GM23338 (cell line): ENCODE data around the gene GPSM1. TPM values are rescaled to one million over a fixed set of nuclear protein-coding genes. Genes with fewer than 3 reads are reported as not detected.

ENCODE experiments used
- ATAC-seq: fragments of 200-7000 bp; cut with Tn5 transposase; 3 replicates; pipeline ENCODE4 v1.9.1; 2020
- DNase-seq: peaks from one replicate; pipeline ENCODE4 v3.0.0-alpha.2; 2015; ENCODE audit warnings: low spot score
- H2AFZ ChIP-seq: fragments of 200-600 bp; sonication (generic); 2 replicates; pipeline ENCODE4 v1.8.0; 2016; ENCODE audit warnings: antibody characterized with exemption, mild to moderate bottlenecking, moderate library complexity
- H3F3A ChIP-seq: fragments of 200-600 bp; sonication (generic); replicated peaks from 2 replicates; pipeline ENCODE4 v1.8.0; 2017; ENCODE audit warnings: antibody characterized with exemption, mixed run types, low read depth
- H3K27ac ChIP-seq: fragments of 200-600 bp; sonication (generic); 2 replicates; pipeline ENCODE4 v1.6.1; 2016; ENCODE audit warnings: low read depth
- H3K27me3 ChIP-seq: fragments of 200-600 bp; sonication (generic); 2 replicates; pipeline ENCODE4 v1.8.0; 2016; ENCODE audit warnings: mild to moderate bottlenecking, mixed run types, moderate library complexity; ENCODE audit not compliant: insufficient read depth
- H3K36me3 ChIP-seq: fragments of 200-600 bp; sonication (generic); 2 replicates; pipeline ENCODE4 v1.8.0; 2016; ENCODE audit warnings: mild to moderate bottlenecking; ENCODE audit not compliant: insufficient read depth
- H3K4me1 ChIP-seq: fragments of 200-600 bp; sonication (generic); 2 replicates; pipeline ENCODE4 v1.8.0; 2016; ENCODE audit warnings: mild to moderate bottlenecking, moderate library complexity; ENCODE audit not compliant: insufficient read depth
- H3K4me2 ChIP-seq: fragments of 200-600 bp; sonication (generic); 2 replicates; pipeline ENCODE4 v1.7.1; 2017; ENCODE audit warnings: mixed run types
- H3K4me3 ChIP-seq: fragments of 200-600 bp; sonication (generic); 2 replicates; pipeline ENCODE4 v1.6.1; 2016; ENCODE audit warnings: mixed run types
- H3K79me2 ChIP-seq: fragments of 200-600 bp; sonication (generic); replicated peaks from 2 replicates; pipeline ENCODE4 v1.8.0; 2017; ENCODE audit warnings: mild to moderate bottlenecking; ENCODE audit not compliant: insufficient read depth
- H3K9me2 ChIP-seq: fragments of 200-600 bp; sonication (generic); 2 replicates; pipeline ENCODE4 v1.8.0; 2017; ENCODE audit not compliant: insufficient read depth
- H4K20me1 ChIP-seq: fragments of 200-600 bp; sonication (generic); replicated peaks from 2 replicates; pipeline ENCODE4 v1.8.0; 2017; ENCODE audit warnings: mild to moderate bottlenecking; ENCODE audit not compliant: insufficient read depth
- H3K27ac Mint-ChIP-seq: 2 replicates; pipeline ENCODE4 v1.8.0; 2020; ENCODE audit warnings: inconsistent platforms, mild to moderate bottlenecking, moderate library complexity, mixed read lengths
- H3K27me3 Mint-ChIP-seq: 3 replicates; pipeline ENCODE4 v1.8.0; 2022; ENCODE audit warnings: low read depth, mild to moderate bottlenecking, moderate library complexity, mixed read lengths, inconsistent platforms; ENCODE audit not compliant: insufficient read depth, poor library complexity
- H3K36me3 Mint-ChIP-seq: 3 replicates; pipeline ENCODE4 v1.8.0; 2021; ENCODE audit warnings: low read depth, mild to moderate bottlenecking, inconsistent platforms, moderate library complexity, mixed read lengths
- H3K4me1 Mint-ChIP-seq: 3 replicates; pipeline ENCODE4 v1.8.0; 2020; ENCODE audit warnings: mild to moderate bottlenecking, inconsistent platforms, mixed read lengths
- H3K4me3 Mint-ChIP-seq: 3 replicates; pipeline ENCODE4 v1.8.0; 2021; ENCODE audit warnings: moderate library complexity, mild to moderate bottlenecking, inconsistent platforms, mixed read lengths
- H3K9me3 Mint-ChIP-seq: 3 replicates; pipeline ENCODE4 v1.8.0; 2020; ENCODE audit warnings: moderate library complexity, mild to moderate bottlenecking, inconsistent platforms, mixed read lengths
- CREB1 ChIP-seq: fragments of 250-450 bp; sonication (Bioruptor Pico); IDR thresholded peaks from 2 replicates; pipeline ENCODE4 v1.5.0; 2020; ENCODE audit warnings: low read depth, mild to moderate bottlenecking, moderate library complexity
- EZH2 ChIP-seq: fragments of 200-600 bp; sonication (generic); IDR thresholded peaks from one replicate; pipeline ENCODE4 v1.8.0; 2017; ENCODE audit warnings: antibody characterized with exemption, mild to moderate bottlenecking, low read depth; ENCODE audit not compliant: unreplicated experiment
- EZH2phosphoT487 ChIP-seq: fragments of 200-600 bp; sonication (generic); IDR thresholded peaks from one replicate; pipeline ENCODE4 v1.8.1; 2018; ENCODE audit warnings: antibody characterized with exemption; ENCODE audit not compliant: unreplicated experiment
- JUNB ChIP-seq: IDR thresholded peaks from one replicate; pipeline ENCODE4 v1.6.1; 2016; ENCODE audit warnings: antibody characterized with exemption; ENCODE audit not compliant: unreplicated experiment
- NANOG ChIP-seq: IDR thresholded peaks from 2 replicates; pipeline ENCODE4 v1.6.1; 2016; ENCODE audit warnings: antibody characterized with exemption, borderline replicate concordance
- REST ChIP-seq: IDR thresholded peaks from one replicate; pipeline ENCODE4 v1.6.1; 2018; ENCODE audit warnings: antibody characterized with exemption; ENCODE audit not compliant: unreplicated experiment
- STAT1 ChIP-seq: IDR thresholded peaks from one replicate; pipeline ENCODE4 v1.6.1; 2016; ENCODE audit warnings: antibody characterized with exemption; ENCODE audit not compliant: unreplicated experiment
- ZNF114 ChIP-seq: fragments of 250-450 bp; sonication (Bioruptor Pico); IDR thresholded peaks from 2 replicates; pipeline ENCODE4 v1.5.0; 2020; ENCODE audit warnings: mild to moderate bottlenecking, moderate library complexity
- polyA plus RNA-seq: library from polyadenylated mRNA; unstranded; fragments of >200 nt; fragmentation: Nextera tagmentation; extraction: Ambion mirVana; gene quantifications from 2 replicates; pipeline ENCODE4 v1.2.1, GENCODE V29; 2016
- total RNA-seq: library from RNA; depleted of rRNA; stranded (reverse); fragments of >200 nt; shearing (Covaris generic); gene quantifications from 2 replicates; pipeline ENCODE4 v1.2.3, GENCODE V29; 2014
- TF ChIP-seq, protein P1 (sequence below), 2 experiments: fragments of 200-600 bp in 1 of 2; sonication (generic) in 1 of 2; conservative IDR thresholded peaks; 2 replicates each; pipeline versions ENCODE4 v1.5.1 to v1.6.1; 2016 to 2017; ENCODE audit warnings: antibody characterized with exemption in 2 of 2, low read depth in 2 of 2, mild to moderate bottlenecking in 2 of 2, moderate library complexity in 1 of 2

The GPSM1 gene
- total and polyA plus RNA-seq, 2 experiments from 2014 or later: 4.8 to 23.2 TPM

DNA sequence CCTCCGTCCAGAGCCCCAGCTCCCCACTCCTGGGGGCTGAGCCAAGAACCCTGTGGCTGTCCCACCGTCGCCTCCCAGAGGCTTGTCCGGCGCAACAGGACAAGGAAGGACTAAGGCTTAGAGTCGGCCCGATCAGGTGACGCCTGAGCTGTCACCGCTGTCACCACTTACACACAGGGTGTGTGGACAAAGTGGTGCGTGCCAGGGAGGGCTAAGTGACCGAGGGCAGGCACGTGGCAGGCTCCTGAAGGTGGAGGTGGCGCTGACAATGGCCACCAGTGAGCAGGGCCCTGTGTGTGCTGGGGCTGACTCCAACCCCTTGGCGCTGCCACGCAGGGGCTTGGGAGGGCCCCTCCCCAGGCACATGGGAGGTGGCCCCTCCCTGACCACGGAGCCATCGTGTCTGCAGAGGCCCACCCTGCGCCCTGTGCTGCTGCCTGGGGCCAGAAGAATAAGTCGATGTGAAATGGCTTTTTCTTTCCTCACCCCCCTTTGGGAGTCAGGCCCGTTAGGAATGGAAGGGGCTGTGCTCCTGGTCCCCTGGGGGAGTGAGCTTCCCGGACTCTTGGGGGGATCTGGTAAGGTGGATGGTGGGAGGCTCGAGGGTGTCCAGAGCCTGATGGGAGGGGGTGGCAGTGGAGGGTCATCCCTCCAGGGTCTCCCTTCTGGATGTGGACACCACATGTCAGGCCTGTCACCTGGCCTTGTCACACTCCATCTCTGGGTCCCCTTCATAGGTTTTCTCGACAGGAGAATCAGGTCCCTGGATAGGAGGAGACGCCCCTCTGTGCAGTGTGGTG is 2.6 kb upstream of the GPSM1 start:
- Mint-ChIP-seq H3K27me3 (peaks cover 10% of the 10 kb centered on the region), H3K4me3 (no peak overlapping the region), H3K36me3 (no peaks in the 10 kb centered on the region), H3K27ac (no peak overlapping the region), H3K4me1 (peaks cover 8% of the 10 kb centered on the region), H3K9me3 (no peaks in the 10 kb centered on the region)
- Histone ChIP-seq H2AFZ (no peak overlapping the region), H3K9me2 (no peaks in the 10 kb centered on the region), H3K4me2 (no peak overlapping the region), H3K27ac (no peak overlapping the region), H3K79me2 (no peaks in the 10 kb centered on the region; the same call in 1 of the 2 replicates), H4K20me1 (no peaks in the 10 kb centered on the region), H3K4me1 (peaks cover 17% of the 10 kb centered on the region), H3F3A (0 out of 2 replicates have a peak, but pooled peaks cover 3% of the 10 kb centered on the region), H3K4me3 (no peak overlapping the region), H3K27me3 (no peaks in the 10 kb centered on the region), H3K36me3 (no peaks in the 10 kb centered on the region)
- ATAC-seq: no peak
- no peak for TF ChIP-seq EZH2phosphoT487
- TF ChIP-seq, protein P1, sequence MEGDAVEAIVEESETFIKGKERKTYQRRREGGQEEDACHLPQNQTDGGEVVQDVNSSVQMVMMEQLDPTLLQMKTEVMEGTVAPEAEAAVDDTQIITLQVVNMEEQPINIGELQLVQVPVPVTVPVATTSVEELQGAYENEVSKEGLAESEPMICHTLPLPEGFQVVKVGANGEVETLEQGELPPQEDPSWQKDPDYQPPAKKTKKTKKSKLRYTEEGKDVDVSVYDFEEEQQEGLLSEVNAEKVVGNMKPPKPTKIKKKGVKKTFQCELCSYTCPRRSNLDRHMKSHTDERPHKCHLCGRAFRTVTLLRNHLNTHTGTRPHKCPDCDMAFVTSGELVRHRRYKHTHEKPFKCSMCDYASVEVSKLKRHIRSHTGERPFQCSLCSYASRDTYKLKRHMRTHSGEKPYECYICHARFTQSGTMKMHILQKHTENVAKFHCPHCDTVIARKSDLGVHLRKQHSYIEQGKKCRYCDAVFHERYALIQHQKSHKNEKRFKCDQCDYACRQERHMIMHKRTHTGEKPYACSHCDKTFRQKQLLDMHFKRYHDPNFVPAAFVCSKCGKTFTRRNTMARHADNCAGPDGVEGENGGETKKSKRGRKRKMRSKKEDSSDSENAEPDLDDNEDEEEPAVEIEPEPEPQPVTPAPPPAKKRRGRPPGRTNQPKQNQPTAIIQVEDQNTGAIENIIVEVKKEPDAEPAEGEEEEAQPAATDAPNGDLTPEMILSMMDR (conservative IDR thresholded peaks at IDR 0.05; ENCODE audit: low read depth in 2 of 2): peak in 1 of 2 experiments; percentile 38; a peak in 2 of 4 replicates
- no peak for DNase-seq

DNA sequence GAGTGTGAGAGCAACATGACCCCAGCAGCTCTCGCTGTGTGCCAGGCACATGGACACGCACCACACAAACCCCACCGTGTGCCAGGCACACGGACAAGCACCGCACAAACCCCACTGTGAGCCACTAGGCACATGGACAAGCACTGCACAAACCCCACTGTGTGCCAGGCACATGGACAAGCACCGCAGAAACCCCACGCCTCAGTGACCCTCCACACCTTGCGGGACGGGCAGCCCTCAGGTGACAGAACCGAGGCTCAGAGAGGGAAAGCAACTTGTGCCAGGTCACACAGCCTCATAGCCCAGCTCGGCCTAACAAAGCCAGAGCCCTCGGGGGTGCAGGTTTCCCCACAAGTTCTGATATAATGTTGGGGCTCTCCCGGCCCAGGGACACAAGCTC is 2.0 kb upstream of the GPSM1 start:
- TF ChIP-seq EZH2 (no peak), STAT1 (no peak), ZNF114 (CRISPR knock-in tag) (no peak), REST (no peak), JUNB (no peak), NANOG (no peak), CREB1 (CRISPR knock-in tag) (no peak)
- TF ChIP-seq, protein P1 (conservative IDR thresholded peaks at IDR 0.05; ENCODE audit: low read depth in 2 of 2): no peak
- Histone ChIP-seq H3K4me1 (peaks cover 17% of the 10 kb centered on the region), H4K20me1 (no peaks in the 10 kb centered on the region), H2AFZ (no peak overlapping the region), H3K79me2 (no peaks in the 10 kb centered on the region; the same call in 1 of the 2 replicates), H3K27me3 (no peaks in the 10 kb centered on the region), H3K4me3 (no peak overlapping the region), H3K27ac (no peak overlapping the region), H3K36me3 (no peaks in the 10 kb centered on the region), H3K4me2 (no peak overlapping the region), H3F3A (0 out of 2 replicates have a peak, but pooled peaks cover 3% of the 10 kb centered on the region), H3K9me2 (no peaks in the 10 kb centered on the region)
- DNase-seq (no peak), ATAC-seq (no peak)
- Mint-ChIP-seq H3K4me1 (peaks cover 8% of the 10 kb centered on the region), H3K27ac (no peak overlapping the region), H3K4me3 (no peak overlapping the region), H3K36me3 (no peaks in the 10 kb centered on the region), H3K27me3 (peaks cover 10% of the 10 kb centered on the region), H3K9me3 (no peaks in the 10 kb centered on the region)
